ENCODE data around the gene THSD7A. TPM values are rescaled to one million over a fixed set of nuclear protein-coding genes. Genes with fewer than 3 reads are reported as not detected.

Gene THSD7A
- total and polyA plus RNA-seq, 2 of the 4 experiments (the other 2 are of a cell fraction) = 0.02 to 0.18 TPM

DNA sequence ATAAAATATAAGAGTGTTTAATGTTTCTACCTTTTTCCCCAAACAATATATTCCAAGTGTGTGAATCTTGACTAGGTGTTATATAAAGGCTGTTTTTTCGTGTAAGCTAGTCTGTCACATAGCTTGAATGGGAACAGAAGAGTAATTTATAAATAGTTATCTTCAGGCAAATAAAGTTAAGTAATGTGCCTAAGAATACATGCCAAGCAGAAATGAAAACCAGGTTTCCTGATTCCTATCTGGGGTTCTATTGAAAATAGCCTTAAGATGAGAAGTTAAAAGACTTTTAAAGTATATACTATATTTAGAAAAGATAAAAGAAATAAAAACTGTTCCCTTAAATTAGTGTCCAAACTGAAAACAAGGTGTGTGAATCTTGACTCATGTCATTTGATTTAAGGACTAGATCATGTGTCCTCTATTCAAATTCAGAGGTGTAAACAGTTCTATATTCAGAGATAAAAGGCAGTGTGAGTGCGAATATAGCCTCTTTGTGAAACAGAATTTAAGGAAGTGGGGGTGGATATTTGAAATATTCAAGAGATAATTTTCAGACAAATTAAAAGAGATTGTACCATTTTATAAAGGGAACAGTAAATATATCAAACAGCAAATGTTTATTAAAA, 247.5 kb downstream of the THSD7A start:
- ChIA-PET CTCF (no interaction called here), POLR2A (ENCODE audit: unreplicated experiment) (no interaction called here)
- H3K4me1 ChIP-seq (ENCODE audit: control insufficient read depth, insufficient read depth, low read length) = no peaks in the 10 kb centered on the region
- H3K4me2 ChIP-seq (ENCODE audit: low read depth, low read length) = no peak overlapping the region
- no peak overlapping the region for H4K5ac ChIP-seq (ENCODE audit: low read depth, low read length)
- H3K14ac ChIP-seq (replicated peaks; ENCODE audit: low read depth, low read length) = no peak overlapping the region
- H4K91ac ChIP-seq (ENCODE audit: insufficient read depth, low read depth, low read length) = no peak overlapping the region
- no peak for TF ChIP-seq RCOR1 (IDR thresholded peaks at IDR 0.05; ENCODE audit: insufficient replicate concordance, low read length)
- TF ChIP-seq RAD21 (IDR thresholded peaks at IDR 0.05; ENCODE audit: low read length) = no peak
- TF ChIP-seq ELK1 (IDR thresholded peaks at IDR 0.05; ENCODE audit: borderline replicate concordance, low read depth, low read length) = no peak
- dilution Hi-C loops (cut with HindIII; ENCODE audit: low sequenced_read_pairs, unreplicated experiment) (no loop called here), intact Hi-C loops (cut with micrococcal nuclease) (no loop called here), in situ Hi-C loops (cut with MboI; ENCODE audit: low sequenced_read_pairs) (no loop called here)
- H2BK15ac ChIP-seq (ENCODE audit: low read depth, low read length) = no peak overlapping the region
- H2AK9ac ChIP-seq (replicated peaks; ENCODE audit: low read depth, low read length, poor library complexity) = no peak overlapping the region
- H3K4ac ChIP-seq (ENCODE audit: low read depth, low read length) = no peak overlapping the region
- no peak overlapping the region for H4K8ac ChIP-seq (ENCODE audit: low read depth in 2 of 2, low read length in 2 of 2)
- no peak overlapping the region for H3K23ac ChIP-seq (ENCODE audit: low read depth, low read length)
- no peak overlapping the region for H2BK5ac ChIP-seq (ENCODE audit: low read depth, low read length, poor library complexity, severe bottlenecking)
- no peak overlapping the region for H3K18ac ChIP-seq (ENCODE audit: low read depth, low read length)
- no peaks in the 10 kb centered on the region; the same call in 1 of the 2 replicates for H3K9me3 ChIP-seq (ENCODE audit: control insufficient read depth, insufficient read depth, low read length)
- H3K9ac ChIP-seq (ENCODE audit: low read depth, low read length) = no peak overlapping the region
- DNase-seq (no peak), ATAC-seq (ENCODE audit: low read depth) (no peak)
- H2AK5ac ChIP-seq (ENCODE audit: low read depth, low read length) = no peak overlapping the region
- no peaks in the 10 kb centered on the region for H3K9me1 ChIP-seq (ENCODE audit: insufficient read depth, low read length)
- no peaks in the 10 kb centered on the region for H4K20me1 ChIP-seq (ENCODE audit: insufficient read depth, low read length)
- no peaks in the 10 kb centered on the region for H3K27me3 ChIP-seq (ENCODE audit: control insufficient read depth, insufficient read depth, low read length)
- no peak overlapping the region for H3K27ac ChIP-seq (ENCODE audit: insufficient read depth, low read length)
- H2BK120ac ChIP-seq (ENCODE audit: low read depth, low read length) = no peak overlapping the region
- no peaks in the 10 kb centered on the region for H3K79me1 ChIP-seq (ENCODE audit: low read depth in 1 of 2, low read length in 2 of 2)
- no peak overlapping the region for H3K56ac ChIP-seq (ENCODE audit: extremely low read depth, insufficient read depth, low read length)
- no peak overlapping the region for H3K4me3 ChIP-seq (ENCODE audit: insufficient read depth, low read depth, low read length)
- WGBS, 2 experiments (ENCODE audit: extremely low coverage in 2 of 2, insufficient read length in 1 of 2) = no CpG with 5 or more reads among the region's 2 CpGs
- H2BK20ac ChIP-seq (ENCODE audit: low read depth, low read length) = no peak overlapping the region
- no peaks in the 10 kb centered on the region for H3K36me3 ChIP-seq (ENCODE audit: control insufficient read depth, insufficient read depth, low read length)
- BruUV-seq (replicated peaks) = no TSS peak
- no peak overlapping the region for H2AFZ ChIP-seq (replicated peaks; ENCODE audit: low read length, poor library complexity)

Measured in IMR-90 (cell line).